Measurements from ENCODE around the gene TTC13.
A peak's percentile ranks its signal among the peaks of the same experiment; 100 is the strongest.

Gene TTC13

DNA sequence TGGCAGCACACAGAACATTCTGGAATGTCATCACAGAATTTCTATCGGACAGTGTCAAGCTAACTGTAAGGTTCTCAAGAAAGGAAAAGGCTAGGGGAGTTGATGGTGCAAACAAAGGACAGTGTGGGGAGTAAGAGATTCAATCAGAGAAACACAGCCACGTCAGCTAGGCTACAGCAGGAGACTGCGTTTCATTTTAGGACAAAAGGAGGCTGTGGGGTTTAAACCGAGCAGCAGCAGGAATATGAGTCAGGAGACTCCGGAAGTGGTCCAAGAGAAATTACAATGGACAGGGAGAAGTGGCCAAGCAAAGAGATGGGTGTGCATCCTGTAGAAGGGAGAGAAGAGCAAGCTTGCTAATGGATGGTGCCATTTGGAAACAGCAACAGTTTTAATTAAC, 72.9 kb downstream of the TTC13 start:
- DNase-seq (ENCODE audit: low read depth): no peak

DNA sequence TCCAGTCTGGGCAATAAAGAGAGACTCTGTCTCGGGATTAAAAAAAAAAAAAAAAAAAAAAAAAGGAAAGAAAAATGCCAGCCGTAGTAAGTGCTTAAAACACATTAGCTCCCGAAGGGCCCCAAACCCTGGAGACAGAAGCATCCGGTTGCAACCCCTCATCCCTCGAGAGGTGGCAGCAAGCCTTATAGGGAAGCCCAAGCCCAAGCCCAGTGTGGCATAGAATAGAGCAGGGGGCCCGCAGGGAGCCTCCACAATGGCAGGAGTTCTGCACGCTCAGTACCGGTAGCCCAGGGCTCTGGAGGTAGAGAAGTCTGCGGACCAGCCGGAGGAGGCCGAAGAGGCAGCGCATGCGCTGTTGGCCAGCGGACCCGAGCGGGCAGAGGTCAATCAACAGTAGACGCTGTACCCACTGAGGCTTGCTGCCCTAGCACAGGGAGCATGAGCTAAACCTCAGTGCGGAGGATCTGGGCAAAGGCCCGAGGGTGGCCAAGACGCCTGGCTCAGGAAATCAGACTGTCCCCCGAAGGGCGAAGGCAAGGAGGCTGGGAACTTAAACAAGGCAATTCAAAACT, 76.2 kb downstream of the TTC13 start:
- no peak for DNase-seq (ENCODE audit: low read depth)

DNA sequence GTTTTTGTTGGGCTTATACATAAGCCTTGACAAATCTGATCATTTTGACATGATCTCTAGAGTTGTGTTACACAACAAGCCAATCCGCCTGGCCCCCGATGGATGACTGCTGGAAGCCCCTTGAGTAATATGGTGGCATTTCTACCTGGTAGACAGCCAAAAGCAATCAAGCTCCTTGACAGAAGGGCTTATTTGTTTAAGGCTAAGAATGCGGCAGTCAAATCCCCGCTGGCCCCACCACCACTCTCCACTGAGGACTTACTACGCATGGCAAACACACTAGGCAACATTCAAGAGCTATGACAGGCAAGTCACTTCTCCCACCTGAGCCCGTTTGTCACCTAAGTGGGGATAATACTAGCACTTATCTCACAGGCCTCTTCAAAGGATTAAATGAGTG, 77.0 kb downstream of the TTC13 start:
- no peak for DNase-seq (ENCODE audit: low read depth)

DNA sequence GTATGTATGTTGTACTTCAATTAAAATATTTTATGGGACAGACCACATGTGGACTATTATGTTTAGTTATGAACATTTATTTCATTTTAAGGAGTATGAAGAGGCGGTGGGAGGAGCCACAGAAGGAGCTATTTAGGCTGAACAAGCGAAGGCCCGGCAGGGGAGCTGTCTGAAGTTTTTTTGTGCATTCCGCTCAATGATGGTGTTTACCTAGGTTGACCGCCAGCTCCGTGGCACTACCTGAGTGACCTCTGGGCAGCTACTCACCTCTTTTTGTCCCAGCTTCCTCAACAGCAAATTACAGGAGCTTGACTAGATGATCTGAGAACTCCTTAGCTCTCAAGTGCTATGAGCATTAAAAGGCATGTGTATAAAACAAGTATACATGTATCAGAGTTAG, 77.7 kb downstream of the TTC13 start:
- DNase-seq (ENCODE audit: low read depth): no peak

DNA sequence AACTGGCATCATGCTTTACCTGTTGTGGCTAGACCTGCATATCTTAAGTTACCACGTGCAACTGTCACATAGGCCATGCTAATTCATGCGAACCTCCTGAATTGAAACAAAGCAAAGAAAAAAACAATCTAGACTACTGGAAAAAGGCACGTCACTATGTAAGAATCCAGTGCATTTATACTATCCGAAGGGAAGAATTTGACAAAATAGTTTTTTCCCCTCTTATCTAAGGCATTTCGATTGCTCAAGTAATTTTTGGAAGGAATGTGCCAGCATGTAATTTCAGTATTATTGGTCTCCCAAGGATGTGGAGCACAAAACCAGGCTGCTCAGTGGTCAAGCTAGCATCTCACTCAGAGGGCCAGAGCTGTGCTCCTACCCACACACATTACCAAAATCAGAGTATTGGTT, 78.8 kb downstream of the TTC13 start:
- no peak for DNase-seq (ENCODE audit: low read depth)

DNA sequence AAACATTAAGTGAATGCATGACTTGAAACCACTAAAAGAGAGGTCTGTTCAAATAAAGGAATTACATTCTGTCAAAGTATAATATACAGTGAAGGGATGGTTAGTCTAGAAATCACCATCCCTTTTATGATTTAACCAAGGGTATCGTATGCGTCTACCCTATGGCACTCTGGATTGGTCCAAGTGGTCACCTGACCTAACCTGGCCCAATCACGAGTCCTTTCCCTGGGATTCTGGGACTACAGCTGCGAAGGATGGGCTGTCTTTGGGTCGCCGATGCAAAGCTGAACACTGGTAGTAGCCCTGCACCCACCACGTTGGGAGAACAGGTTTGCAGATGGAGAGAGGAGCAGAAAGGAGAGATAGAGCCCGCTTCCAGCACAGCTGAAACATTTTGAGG, 79.9 kb downstream of the TTC13 start:
- DNase-seq (ENCODE audit: low read depth): no peak

DNA sequence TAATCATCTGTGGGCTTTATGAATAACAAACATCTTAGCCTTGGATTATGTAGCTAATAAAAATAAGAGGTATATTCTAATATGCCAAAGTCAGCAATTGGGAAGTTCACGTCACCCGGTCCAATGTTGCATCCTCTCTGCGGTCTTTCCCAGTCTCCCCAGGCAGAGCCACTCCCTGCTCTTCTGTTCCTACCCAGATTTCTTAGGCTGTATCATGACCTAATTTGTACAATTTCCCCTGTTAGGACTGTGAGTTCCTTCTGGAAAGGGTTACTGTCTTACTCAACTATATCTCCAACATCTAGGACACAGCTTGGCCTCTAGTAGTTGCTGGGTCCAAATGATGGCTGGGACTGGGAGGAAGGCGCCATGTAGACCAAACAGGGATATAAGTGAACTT, 80.5 kb downstream of the TTC13 start:
- DNase-seq (ENCODE audit: low read depth): no peak

DNA sequence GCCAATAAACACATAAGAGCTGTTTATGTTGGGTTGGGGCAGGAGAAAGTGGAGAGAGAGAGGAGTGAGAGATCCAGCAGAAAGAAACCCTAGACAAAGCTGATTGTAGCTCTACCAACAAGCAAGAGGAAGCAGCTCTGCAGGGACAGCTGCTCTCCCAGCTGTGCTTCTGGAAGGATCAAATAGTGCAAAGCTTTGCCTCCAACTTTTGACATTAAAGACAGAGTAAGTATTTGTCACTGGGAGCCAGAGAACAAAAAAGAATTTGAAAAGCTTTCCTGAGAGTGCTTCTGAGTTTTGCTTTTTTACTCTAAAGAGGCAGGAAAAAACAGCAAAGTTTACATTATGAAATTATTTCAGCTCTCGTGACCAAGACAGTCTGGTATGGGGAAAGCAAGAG, 81.9 kb downstream of the TTC13 start:
- DNase-seq (ENCODE audit: low read depth): no peak

DNA sequence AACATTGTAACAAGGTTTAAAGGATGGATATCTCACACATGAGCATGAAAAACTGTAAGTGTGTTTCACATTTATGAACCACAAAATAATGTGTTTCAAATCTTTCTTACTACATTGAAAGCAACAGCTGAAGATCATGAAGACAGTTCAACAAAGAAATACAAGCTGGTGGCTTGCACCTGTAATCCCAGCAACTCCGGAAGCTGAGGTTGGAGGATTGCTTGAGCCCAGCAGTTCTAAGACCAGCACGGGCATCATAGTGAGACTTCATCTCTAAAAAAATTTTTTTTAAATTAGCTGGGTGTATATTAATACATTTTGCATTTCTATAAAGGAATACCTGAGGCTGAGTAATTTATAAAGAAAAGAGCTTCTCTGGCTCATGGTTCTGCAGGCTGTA, 83.2 kb downstream of the TTC13 start:
- DNase-seq (ENCODE audit: low read depth): no peak

DNA sequence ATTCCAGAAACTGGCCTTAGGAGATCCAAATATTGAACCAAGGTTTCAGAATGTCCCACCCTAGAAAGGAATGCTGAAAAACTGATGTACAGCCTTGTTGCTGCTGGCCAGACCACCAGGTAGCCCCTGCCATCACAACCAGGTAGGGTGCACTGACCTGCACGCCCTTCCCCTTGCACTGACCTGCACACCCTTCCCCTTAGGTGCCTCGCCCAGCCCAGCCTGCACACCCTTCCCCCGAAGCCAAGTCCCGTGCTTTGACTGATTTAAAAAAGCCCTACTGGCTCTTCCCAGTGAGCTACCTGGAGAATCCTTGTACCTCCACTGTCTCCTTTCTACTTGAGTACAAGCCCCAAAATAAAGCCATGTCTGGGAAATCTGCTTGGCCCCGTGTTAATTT, 84.0 kb downstream of the TTC13 start:
- no peak for DNase-seq (ENCODE audit: low read depth)

DNA sequence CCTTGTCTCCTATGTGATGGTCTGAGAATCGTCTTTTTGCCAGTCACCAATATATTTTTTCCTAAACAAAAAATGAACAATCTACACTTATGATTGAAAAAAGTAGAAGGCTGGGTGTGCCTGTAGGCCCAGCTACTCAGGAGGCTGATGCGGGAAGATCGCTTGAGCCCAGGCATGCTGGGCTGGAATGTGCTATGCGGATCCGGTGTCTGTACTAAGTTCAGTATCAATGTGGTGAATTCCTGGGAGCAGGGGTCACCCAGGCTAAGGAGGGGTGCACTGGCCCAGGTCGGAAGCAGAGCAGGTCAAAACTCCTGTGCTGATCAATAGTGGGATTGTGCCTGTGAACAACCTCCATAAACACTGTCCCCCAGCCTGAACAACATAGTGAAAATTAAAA, 84.6 kb downstream of the TTC13 start:
- no peak for DNase-seq (ENCODE audit: low read depth)

DNA sequence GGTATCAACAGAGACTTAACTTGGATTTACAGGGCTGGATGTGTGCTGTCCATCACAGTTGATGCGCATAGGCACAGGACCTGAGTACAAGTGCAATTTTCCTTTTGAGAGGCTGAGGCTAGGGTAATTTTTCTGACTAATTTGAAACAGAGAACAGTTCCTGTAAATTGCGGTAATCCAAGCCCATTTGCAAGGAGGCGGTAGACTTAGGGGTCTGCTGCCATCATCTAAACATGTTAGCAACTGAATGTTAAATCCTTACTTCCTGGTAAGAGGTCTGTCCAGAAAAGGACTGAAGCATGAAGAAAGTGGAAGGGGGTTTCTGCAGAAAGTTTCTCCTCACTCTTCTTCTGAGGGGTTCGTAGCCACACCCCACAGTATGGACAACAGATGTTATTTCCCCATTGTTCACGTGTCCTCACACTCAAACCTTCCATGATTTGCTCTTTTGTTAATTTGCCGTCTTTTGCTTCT, 86.6 kb downstream of the TTC13 start:
- DNase-seq (ENCODE audit: low read depth): no peak

DNA sequence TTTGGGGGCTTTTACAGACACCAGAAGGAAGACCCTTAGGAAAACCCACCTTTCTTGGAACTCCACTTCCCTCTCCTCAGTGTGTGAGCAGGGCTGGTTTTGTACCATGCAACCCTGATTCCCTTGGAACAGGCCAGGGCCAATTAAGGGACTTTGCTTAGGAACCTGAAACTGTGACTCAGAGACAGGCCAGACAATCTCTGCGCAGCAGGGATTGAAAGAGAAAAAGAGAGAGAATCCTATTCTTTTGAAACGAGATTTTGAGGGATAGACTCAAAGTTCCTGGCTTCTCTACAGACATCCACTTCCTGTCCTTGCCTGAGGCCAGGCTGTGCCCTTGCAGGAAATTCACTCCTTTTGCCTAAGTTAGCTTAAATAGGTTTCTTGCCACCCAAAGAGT, 87.2 kb downstream of the TTC13 start:
- no peak for DNase-seq (ENCODE audit: low read depth)

DNA sequence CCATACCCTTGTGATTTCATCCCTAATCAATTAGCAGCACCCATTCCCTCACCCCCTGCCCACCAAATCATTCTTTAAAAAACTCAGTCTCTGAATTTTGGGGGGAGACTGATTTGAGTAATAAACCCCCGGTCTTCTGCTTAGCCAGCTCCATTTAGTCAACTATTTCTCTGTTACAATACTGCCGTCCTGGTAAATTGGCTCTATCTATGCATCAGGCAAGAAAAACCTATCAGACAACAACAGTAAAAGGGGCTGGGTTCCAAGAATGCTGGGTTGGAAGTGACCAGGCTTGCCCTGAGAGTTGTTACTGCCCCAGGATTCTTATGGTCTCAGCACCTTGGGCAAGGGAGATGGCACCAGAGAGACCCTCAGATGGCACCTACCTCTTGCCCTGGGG, 94.0 kb downstream of the TTC13 start:
- no peak for DNase-seq (ENCODE audit: low read depth)

DNA sequence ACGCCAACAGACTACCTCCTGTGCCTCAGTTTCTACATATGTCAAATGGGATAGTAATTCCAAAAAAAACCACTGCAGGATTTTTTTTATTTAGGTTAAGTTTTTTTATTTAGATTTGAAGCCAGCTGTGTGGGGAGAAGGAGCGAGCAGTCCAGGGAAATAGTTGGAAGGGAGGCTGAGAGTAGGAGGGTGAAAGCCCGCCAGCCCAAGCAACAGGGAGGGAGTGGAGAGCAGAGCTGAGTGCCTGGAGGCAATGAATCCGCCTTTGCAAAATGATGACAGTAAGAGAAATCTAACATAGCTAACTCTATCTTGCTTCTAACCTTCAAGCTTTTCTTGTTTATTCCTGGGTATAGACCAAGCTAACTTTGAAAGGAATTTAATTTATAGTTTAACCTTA, 94.7 kb downstream of the TTC13 start:
- no peak for DNase-seq (ENCODE audit: low read depth)

DNA sequence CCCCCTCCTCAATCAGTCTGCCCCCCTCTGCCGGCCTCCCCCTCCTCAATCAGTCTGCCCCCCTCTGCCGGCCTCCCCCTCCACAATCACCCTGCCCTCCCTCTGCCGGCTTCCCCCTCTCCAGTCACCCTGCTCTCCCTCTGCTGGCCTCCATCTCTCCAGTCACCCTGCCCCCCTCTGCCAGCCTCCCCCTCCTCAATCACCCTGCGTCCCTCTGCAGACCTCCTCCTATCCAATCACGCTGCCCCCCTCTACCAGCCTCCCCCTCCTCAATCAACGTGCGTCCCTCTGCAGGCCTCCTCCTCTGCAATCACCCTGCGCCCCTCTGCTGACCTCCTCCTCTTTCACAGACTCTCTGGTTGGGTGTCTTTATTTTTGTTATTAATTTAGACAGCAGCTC, 98.9 kb downstream of the TTC13 start:
- DNase-seq (ENCODE audit: low read depth): no peak

DNA sequence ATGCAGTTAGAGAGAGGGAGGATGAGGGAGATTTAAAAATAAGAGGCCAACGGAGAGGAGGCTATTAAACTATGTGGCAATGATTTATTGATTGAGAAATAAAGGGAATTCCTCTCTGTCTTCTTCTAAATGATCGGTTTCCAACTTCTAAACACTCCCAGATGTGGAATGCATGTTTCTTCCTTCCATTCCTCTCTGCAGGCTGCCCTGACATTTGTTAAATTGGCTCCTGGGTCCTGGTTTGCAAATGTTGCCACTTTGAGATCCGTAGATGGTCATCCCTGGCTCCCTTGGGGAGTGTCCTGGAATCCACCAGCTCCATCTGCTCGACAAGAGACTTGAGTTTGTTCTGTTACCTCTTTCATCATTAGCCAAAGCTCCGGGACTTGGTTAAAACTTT, 100.1 kb downstream of the TTC13 start:
- peak; percentile 100 for DNase-seq (ENCODE audit: low read depth)

DNA sequence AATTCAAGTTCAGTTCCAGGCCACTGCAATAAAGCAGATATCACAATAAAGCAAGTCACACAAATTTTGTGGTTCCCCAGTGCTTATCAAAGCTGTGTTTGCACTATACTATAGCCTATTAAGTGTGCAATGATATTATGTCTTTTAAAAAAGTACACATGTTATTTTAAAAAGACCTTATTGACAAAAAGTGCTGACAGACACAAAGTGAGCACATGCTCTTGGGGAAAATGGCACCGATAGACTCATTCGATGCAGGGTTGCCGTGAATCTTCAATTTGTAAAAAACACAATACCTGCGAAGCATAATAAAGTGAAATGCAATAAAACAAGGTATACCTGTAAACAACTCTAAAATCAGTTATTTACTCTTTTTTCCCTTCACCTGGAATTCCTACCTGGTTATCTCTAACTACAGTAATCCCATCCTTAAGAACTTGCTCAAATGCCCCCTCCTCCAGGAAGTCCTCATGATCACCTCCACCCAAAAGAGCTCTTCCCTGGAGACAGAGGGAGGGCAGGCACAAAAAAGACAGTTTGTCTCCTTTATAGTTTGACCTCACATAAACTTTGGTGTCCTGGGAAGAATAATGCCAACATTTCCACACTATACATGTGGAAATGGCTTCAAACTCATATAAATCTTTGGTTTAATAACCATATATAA, 100.6 kb downstream of the TTC13 start:
- no peak for DNase-seq (ENCODE audit: low read depth)

DNA sequence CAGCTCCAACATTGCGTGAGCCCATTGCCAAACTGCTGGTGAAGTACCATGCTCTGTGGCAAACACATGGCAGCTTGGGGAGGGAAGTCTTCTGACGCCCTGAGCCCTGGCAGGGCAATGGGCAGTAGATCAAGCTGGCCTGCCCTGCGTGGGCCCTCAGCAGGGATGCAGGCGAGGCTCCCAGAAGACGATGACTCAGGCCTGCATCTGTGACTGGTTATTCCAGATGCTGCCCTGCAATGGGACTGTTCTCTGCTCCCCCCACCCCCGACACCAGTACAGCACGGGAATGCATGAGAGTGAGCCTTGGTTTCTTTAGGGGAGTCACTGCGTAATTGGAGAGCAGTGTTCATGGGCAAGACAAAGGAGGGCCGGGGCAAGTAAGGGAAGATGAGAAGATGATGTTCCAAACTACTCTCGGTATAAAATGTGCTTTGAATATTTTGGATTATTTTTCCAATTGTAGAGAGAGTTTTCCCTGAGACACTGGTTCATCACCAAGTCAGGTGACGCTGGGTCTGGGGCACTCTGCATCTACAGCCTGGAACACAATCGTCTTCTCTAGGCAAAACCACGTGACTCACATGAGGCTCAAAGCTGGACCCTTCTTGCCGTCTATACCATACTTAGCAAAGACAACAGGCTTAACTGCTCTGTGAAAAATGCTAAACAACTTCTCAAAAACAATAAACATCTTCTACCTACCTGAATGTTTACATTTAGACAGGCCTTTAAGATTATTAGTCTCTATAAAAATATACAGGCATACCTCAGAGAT, 101.3 kb downstream of the TTC13 start:
- peak; percentile 80 for DNase-seq (ENCODE audit: low read depth)

DNA sequence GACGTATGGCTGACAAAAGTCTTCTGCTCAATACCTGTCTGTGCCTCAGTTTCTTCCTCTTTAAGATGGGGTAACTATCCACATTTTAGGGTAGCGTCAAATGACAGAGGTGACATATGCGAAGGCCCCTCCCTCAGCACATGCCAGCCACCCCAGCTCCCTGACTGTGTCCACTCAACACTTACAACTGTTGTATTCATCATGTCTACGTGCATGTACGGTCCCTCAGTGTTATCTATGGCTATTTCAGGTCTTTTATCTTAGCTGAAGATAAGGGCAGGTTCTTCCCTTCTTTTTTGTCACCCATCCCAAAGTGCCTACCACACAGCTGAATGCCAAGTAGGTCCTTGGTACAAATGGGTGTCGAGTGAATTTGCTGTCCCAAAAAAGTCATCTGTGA, 102.0 kb downstream of the TTC13 start:
- no peak for DNase-seq (ENCODE audit: low read depth)

DNA sequence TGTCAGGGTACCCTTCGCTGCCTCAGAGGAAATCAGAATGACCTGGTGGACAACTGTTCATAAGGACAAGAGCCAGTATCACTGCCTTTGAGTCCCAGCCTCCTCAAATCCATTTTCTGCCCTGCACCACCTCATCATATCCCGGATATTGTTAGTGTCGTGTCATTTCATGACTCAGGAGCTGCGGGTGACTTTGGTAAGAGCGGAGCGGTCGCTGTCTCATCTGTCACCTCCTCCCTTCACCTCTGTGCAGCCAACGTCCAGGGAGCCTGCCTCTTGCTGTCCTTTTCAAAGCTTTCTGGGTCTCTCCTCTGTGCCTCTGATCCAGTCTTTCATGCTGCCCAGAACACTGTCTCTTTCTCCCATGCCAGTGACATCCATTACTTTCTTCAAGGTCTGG, 103.3 kb downstream of the TTC13 start:
- no peak for DNase-seq (ENCODE audit: low read depth)

DNA sequence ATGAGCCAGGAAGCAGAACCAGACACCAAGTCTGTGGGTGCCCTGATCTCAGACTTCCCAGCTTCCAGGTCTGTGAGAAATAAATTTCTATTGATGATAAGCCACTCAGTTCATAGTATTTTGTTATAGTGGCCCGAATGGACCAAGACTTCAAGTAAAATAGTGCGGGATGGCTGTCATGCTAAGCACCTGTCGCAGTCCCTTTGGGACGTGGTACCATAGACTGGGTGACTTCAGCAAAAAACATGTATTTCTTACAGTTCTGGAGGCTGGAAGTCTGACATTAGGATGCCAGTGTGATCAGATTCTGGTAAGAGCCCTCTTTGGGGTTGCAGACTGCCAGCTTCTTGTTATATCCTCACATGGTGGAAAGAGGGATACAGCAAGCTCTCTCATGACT, 107.7 kb downstream of the TTC13 start:
- DNase-seq (ENCODE audit: low read depth): no peak

DNA sequence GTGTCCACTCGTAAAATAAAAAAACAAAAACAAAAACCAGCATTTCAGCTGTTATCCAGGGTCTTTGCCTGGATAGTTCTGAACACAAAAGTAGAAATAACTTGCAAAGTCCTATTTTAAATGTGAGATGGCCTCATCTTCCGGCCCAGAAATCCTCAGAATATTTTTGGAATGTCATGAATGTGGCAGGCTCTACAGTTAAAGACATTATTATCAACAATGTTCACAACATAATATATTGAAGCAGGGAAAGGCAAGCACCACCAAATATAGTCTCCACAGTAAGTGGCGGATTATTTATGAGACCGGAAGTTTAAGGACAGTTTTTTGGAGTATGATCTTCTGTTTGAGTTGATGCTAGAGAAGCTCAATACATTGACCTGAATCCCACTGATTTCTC, 109.2 kb downstream of the TTC13 start:
- DNase-seq (ENCODE audit: low read depth): no peak

All from GM04503 (cell line).